PFSK-1 (cell line): ENCODE measurements around the gene SCUBE1.

Experiments
- FOXP2 ChIP-seq: optimal IDR thresholded peaks from 2 replicates; pipeline ENCODE3; 2011; ENCODE audit warnings: borderline replicate concordance, control low read depth, inconsistent platforms; ENCODE audit not compliant: insufficient read depth; ENCODE audit errors: extremely low read length, extremely low read depth
- POLR2AphosphoS5 ChIP-seq: IDR thresholded peaks from 2 replicates; pipeline ENCODE4 v1.6.1; 2012; ENCODE audit warnings: low read depth, mild to moderate bottlenecking, control low read depth, low read length, moderate library complexity
- SIN3A ChIP-seq: IDR thresholded peaks from 2 replicates; pipeline ENCODE4 v1.6.1; 2012; ENCODE audit warnings: mild to moderate bottlenecking, low read length, moderate library complexity, borderline replicate concordance; ENCODE audit not compliant: insufficient read depth
- TAF1 ChIP-seq: IDR thresholded peaks from 2 replicates; pipeline ENCODE4 v1.6.1; 2012; ENCODE audit warnings: low read length, control low read depth, borderline replicate concordance; ENCODE audit not compliant: insufficient read depth
- TF ChIP-seq, protein P1 (sequence below), 2 experiments: IDR thresholded peaks; 2 replicates each; pipeline versions ENCODE4 v1.6.1 to v1.8.0; 2011 to 2012; ENCODE audit warnings: low read depth in 2 of 2, low read length in 2 of 2, control low read depth in 1 of 2, inconsistent platforms in 1 of 2, mild to moderate bottlenecking in 1 of 2, moderate library complexity in 1 of 2; ENCODE audit not compliant: insufficient read depth in 1 of 2

The SCUBE1 gene

DNA sequence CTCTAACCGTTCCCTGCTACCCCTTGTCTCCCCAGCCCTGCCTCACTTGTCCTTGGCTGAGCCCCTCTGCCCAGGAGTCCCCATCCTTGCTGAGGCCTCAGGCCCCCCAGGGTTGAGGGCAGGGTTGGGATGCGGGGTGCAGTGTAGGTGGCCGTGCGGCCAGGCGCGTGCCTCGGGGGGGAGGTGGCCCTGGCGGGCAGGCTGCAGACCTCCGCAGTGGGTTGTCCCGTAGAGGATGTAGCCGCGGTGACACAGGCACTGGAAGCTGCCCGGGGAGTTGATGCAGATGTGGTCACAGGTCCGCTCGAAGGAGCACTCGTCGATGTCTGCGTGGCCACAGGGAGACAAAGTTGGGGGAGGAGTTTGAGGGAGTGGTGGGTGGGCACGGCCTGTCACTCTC is 114.3 kb downstream of the SCUBE1 start:
- no peak for TF ChIP-seq TAF1
- TF ChIP-seq, protein P1, sequence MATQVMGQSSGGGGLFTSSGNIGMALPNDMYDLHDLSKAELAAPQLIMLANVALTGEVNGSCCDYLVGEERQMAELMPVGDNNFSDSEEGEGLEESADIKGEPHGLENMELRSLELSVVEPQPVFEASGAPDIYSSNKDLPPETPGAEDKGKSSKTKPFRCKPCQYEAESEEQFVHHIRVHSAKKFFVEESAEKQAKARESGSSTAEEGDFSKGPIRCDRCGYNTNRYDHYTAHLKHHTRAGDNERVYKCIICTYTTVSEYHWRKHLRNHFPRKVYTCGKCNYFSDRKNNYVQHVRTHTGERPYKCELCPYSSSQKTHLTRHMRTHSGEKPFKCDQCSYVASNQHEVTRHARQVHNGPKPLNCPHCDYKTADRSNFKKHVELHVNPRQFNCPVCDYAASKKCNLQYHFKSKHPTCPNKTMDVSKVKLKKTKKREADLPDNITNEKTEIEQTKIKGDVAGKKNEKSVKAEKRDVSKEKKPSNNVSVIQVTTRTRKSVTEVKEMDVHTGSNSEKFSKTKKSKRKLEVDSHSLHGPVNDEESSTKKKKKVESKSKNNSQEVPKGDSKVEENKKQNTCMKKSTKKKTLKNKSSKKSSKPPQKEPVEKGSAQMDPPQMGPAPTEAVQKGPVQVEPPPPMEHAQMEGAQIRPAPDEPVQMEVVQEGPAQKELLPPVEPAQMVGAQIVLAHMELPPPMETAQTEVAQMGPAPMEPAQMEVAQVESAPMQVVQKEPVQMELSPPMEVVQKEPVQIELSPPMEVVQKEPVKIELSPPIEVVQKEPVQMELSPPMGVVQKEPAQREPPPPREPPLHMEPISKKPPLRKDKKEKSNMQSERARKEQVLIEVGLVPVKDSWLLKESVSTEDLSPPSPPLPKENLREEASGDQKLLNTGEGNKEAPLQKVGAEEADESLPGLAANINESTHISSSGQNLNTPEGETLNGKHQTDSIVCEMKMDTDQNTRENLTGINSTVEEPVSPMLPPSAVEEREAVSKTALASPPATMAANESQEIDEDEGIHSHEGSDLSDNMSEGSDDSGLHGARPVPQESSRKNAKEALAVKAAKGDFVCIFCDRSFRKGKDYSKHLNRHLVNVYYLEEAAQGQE (IDR thresholded peaks at IDR 0.05; ENCODE audit: insufficient read depth in 1 of 2, low read depth in 2 of 2, low read length in 2 of 2): no peak
- no peak for TF ChIP-seq POLR2AphosphoS5
- no peak for TF ChIP-seq SIN3A
- no peak for TF ChIP-seq FOXP2

DNA sequence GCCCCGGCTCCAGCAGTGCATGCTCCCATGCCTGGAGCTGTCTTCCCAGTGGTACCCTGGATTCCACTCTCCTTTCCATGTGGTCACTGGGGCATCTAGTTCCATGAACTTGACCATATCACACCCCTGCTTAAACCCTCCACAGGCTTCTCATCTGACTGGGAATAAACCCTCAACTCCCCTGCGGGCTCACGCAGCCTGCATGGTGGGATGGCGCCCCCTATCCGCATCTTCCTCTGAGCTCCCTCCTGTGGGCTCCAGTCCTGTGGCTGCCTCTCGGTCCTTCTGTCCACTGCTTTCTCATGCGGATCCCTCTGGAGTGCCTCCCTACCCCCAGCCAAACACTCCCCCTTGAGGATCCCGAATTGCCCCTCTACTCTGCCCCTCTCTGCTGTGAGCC is 114.8 kb downstream of the SCUBE1 start:
- TF ChIP-seq POLR2AphosphoS5 (no peak), FOXP2 (no peak), TAF1 (no peak), SIN3A (no peak)
- TF ChIP-seq, protein P1 (IDR thresholded peaks at IDR 0.05; ENCODE audit: insufficient read depth in 1 of 2, low read depth in 2 of 2, low read length in 2 of 2): no peak

DNA sequence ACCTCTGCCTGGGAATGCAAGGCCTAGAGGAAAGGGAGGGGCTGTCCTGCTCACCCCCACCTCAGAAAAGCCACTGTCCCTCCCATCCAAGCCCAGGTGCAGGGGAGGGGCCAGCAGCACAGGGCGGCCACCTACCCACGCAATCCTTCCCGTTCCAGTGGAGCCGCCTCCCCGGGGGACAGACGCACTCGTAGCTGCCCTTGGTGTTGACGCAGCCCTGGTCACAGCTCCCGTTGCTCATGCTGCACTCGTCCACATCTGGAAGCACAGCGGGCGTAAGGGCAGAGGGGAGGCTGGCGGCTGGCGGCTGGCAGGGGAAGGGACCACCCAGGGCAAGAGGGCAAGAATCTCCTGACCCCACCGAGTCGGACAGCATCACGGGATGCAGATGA is 115.9 kb downstream of the SCUBE1 start:
- no peak for TF ChIP-seq TAF1
- TF ChIP-seq, protein P1 (IDR thresholded peaks at IDR 0.05; ENCODE audit: insufficient read depth in 1 of 2, low read depth in 2 of 2, low read length in 2 of 2): no peak
- TF ChIP-seq FOXP2: no peak
- no peak for TF ChIP-seq SIN3A
- TF ChIP-seq POLR2AphosphoS5: no peak

DNA sequence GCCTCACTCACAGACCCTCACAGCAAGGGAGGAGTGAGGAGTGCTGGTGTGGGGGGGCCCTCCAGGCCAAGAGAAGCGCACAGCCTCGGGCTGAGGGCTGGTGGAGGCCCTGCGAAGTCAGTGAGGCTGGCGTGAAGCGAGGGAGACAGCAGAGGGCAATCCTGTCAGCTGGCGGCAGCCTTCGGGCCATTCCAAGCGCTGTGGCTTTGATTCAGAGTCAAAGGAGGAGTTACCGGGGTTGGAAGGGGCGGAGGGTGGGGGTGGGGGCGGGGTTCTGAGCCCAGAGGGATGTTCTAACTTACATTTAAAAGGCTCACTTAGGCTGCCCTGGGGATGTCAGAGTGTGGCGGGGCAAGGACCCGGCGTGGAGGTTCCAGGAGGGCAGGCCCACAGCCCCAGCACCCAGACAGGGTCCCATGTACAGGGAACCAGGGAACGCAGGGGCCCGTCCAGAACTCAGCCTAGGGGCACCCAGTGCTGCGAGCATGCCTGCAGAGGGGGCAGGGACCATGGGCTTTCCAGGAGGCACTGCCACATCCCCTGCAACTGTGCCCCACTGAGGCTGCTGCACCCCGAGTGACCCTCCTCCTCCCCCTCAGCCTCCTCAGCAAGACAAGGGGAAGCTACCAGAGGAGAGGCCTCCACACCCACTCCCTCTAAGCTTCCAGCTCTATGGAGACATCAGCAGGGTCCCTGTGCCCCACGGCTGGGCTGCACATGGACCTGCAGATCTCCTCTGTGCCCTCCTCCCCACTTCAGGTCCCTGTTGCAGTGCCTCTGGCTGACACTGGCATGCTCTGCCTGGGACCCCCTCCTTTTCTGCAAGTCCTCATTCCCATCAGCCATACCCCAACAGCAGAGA is 116.6 kb downstream of the SCUBE1 start:
- no peak for TF ChIP-seq POLR2AphosphoS5
- TF ChIP-seq, protein P1 (IDR thresholded peaks at IDR 0.05; ENCODE audit: insufficient read depth in 1 of 2, low read depth in 2 of 2, low read length in 2 of 2): no peak
